Loucy (cell line): Measurements from ENCODE around the gene RASD1.

Experiments
- CTCF ChIP-seq: fragments of 200-600 bp; sonication (generic); conservative IDR thresholded peaks from 2 replicates; pipeline ENCODE4 v1.5.1; 2014; ENCODE audit warnings: mild to moderate bottlenecking, antibody characterized with exemption, low read length
- EZH2phosphoT487 ChIP-seq: fragments of 200-600 bp; IDR thresholded peaks from 2 replicates; pipeline ENCODE4 v1.6.1; 2018; ENCODE audit warnings: antibody characterized with exemption, mild to moderate bottlenecking, moderate library complexity, borderline replicate concordance

- TF ChIP-seq CTCF: no peak
- TF ChIP-seq EZH2phosphoT487: no peak
Measured at GRCh38 chr17:17460038-17460437, 36.2 kb downstream of the RASD1 start.
